Midbrain (tissue), 1 donor: Measurements from ENCODE around the gene PNMA6E.

Experiments
- DNase-seq: peaks from one replicate; lab custom pipeline; 2025; lab: John Stamatoyannopoulos, UW

PNMA6E gene

GRCh38 chrX:153384390-153384789 is 16.8 kb downstream of the PNMA6E start:
- no peak for DNase-seq

- DNase-seq: no peak
These were observed 18.3 kb downstream of the PNMA6E start for GRCh38 chrX:153382563-153383482.

- peak; percentile 56 for DNase-seq
These were observed 19.2 kb downstream of the PNMA6E start for GRCh38 chrX:153381684-153382532.

DNA sequence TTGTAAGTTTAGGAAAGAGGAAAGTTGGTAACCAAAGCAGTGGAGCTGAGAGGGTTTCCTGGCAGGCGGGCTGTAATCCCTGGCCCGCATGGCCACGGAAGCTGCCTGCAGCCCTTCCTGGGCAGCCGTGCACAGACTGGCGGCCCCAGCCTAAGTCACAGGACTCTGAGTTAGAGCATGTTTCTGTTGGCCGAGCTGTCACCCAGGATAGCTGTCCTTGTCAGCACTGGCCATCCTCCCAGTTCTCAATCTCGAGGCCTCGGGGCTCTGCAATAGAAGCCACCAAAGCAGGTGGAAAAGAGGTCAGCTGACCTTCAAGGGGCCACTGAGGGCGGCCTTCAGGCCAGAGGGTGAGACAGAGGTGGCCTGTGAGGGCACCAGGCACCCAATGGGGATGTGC is 20.5 kb downstream of the PNMA6E start:
- DNase-seq: no peak

GRCh38 chrX:153379971-153380581 is 21.1 kb downstream of the PNMA6E start:
- DNase-seq: no peak

DNA sequence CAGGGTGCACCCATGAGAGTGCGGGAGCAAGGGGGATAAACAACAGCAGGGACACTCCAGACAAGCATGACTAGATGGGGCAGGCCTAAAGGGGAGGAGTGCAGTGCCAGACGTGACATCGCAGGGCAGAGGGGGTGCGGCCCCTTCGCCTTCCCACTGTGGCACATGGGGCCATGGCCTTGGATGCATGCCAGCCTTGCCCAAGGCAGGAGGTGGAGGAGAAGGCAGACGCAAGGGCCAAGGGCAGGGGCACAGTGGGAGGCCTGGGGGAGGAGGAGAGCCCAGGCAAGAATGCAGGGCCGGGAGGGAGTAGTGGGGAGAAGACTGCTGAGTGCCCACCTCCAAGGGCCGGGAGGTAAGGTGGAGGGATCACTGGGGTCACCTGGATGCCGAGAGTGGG is 21.6 kb downstream of the PNMA6E start:
- no peak for DNase-seq

DNA sequence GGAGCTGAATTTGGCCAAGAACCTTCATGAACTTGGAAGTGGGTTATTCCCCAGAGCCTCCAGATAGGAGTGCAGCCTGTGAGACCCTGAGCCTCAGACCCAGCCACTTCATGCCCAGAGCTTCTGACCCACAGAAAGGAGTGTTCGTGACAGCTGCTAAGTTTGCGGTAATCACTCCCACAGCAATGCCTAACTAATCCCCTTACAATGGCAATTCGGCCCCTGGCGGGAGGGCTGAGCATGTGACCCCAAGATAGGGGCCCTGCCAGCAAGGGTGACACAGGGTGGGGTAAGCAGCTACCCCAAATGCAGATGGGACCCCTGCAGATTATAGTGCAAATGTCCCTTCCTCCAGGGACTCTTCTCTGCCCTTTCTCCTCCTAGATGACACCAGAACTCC is 22.5 kb downstream of the PNMA6E start:
- DNase-seq: no peak

DNA sequence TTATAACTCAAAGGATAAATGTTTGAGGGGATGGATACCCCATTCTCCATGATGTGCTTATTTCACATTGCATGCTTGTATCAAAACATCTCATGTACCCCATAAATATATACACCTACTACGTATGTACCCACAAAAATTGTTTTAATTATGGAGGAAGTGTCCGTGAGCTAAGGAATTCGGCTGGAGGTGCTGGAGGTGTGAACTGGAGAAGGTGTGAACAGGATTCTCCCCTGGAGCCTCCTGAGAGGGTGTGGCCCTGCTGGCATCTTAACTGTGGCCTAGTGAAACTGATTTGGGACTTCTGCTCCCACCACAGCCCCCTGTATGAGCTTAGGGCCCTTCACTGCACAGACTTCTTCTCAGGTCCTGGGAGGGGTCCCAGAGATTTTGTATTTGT is 23.4 kb downstream of the PNMA6E start:
- no peak for DNase-seq

DNA sequence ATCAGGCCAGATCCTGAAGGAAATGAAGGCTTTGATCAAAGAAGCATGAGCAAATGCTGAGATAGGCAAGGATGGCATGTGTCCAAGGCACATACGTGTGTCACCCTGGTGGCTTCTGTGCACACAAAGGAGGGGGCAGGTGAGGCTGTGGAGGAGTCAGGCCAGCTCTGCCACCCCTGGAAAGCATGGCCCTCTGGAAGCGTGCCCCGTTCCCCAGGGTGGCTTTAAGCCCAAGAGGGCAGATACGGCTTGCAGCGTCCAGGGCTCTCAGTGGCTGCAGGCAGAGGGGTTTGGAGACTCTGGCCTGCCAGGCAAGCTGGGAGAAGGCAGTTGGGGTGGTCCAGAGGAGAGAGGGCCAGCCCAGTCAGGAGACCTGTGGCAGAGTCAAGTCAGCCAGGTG is 25.6 kb downstream of the PNMA6E start:
- no peak for DNase-seq

DNA sequence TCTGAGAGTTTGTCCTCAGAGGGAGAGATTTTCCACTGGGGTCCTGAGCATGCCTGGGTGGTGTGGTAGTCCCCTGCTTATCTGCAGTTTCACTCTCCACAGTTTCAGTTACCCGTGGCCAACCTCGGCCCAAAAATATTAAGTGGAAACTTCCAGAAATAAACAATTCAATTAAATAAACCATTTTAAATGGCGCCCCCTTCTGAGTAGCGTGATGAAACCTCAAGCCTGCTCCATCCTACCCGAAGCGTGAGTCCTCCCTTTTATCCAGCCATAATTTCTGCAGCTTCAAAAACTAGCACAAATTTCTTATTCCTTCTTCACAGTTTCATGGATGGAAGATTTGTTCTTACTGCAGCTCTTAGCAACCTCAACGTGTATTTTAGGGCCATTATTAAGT is 26.7 kb downstream of the PNMA6E start:
- no peak for DNase-seq

DNA sequence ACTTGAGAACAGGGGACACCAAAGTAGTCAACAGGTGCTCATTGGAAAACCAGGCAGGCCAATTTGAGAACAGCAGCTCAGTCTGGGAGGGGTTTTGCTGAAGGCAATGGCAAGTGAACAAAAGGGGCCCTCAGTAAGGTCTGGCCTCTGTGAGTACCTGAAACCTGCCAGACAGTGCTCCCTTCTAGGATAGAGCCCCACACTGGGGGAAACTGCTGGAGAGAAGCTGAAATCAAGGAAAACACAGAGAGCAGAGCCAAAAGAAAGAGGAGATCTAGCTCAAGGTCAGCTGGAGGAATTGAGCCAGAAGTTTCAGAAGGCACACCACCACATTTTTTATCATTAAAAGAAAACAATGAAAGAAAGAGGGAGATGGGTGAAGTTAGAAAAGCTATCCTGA is 28.2 kb downstream of the PNMA6E start:
- DNase-seq: no peak

DNA sequence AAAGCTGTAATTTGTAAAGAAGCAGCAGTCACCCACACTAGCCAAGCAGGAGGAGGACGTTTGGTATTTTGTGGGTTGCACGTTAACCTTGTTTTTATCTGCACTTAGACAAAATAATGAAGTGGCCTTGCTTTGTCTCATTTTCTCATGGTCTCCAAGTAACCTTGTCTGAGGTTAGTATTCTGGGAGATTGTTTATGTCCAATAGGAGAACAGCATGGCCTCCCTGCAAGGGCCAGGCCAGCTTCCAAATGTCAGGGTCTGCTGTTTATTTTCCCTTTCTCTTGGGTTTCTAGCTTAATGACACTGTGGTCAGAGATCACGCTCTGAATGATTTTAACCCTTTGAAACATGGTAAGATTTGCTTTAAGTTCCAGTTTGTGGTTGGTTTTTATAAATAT is 29.9 kb downstream of the PNMA6E start:
- DNase-seq: no peak

- no peak for DNase-seq
These were observed 30.7 kb downstream of the PNMA6E start for GRCh38 chrX:153370293-153371055.

GRCh38 chrX:153366878-153367538 is 34.1 kb downstream of the PNMA6E start:
- DNase-seq: no peak

DNA sequence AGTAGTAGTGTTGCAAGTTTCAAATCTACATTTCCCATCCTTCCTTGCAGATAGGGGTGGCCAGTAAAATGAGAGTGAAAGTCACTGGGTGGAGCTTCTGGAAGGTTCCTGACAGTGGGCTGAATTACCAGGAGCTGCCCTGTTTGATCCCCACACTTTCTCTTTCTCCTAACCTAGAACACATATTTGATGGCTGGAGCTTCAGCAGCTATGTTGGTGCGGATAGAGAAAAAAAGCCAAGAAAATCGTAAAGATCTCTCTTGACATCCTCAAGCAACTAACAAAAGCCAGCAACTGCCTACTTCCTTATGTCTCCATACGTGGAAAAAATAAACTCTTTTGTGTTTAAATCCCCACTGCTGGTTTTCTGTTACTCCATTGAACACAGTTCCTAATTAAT is 35.0 kb downstream of the PNMA6E start:
- no peak for DNase-seq

DNA sequence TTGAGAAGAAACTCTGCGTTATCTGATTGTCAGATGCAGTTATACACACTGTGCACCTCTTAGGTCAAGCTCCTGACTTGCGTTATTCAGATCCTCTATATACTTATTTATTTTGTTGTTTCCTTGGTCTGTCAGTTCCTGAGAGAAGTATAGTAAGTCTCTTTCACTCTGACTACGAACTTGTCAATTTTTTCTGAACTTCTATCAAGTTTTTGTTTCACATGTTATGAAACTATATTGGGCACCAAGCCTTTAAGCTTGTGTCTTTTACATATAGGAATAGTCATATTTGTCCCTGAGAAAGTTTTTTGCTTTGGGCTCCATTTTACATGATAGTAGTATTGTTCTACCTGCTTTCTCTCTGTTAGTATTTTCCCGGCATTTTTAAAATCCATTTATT is 35.5 kb downstream of the PNMA6E start:
- DNase-seq: no peak

- no peak for DNase-seq
These were observed 39.3 kb downstream of the PNMA6E start for GRCh38 chrX:153361781-153362397.

DNA sequence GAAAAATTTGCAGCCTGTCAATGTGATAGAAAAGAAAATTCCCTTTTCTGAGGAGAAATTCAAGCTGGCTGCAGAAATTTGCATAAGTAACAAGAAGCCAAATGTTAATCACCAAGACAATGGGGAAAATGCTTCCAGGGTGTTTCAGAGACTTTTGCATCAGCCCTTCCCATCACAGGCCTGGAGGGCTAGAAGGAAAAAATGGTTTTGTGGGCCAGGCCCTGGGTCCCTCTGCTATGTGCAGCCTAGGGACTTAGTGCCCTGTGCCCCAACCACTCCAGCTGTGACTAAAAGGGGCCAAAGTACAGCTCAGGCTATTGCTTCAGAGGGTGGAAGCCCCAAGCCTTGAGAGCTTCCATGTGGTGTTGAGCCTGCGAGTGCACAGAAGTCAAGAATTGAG is 43.3 kb downstream of the PNMA6E start:
- no peak for DNase-seq

DNA sequence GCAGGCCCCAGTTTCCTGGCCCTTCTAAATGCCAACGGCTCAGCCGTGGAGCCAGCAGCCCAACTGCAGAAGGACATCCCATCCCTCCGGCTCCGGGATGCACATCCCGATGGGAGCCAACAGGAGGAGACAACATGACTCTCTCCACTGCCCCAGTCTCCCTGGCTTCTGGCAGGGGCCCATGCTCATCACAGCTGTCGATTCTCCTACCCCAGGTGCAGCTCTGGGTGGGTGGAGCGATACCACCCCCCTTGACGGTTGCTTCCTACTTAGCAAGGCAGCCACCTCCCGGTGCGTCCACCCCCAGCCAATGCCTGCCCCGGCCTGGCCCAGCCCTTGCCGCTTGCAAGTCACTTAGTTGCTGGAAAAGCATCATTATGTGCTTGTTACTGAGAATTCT is 47.7 kb downstream of the PNMA6E start:
- no peak for DNase-seq

- DNase-seq: no peak
These were observed 48.3 kb downstream of the PNMA6E start for GRCh38 chrX:153352858-153353257.

- no peak for DNase-seq
These were observed 49.2 kb downstream of the PNMA6E start for GRCh38 chrX:153351981-153352380.
